OCI-LY3 (cell line): Measurements from ENCODE around the gene CPNE6.
"Not testable (repeated sequence)": the region's sequence is repeated elsewhere in the genome, so short reads cannot be mapped to it uniquely, and the experiment has no call there.

Experiments
- EZH2phosphoT487 ChIP-seq: fragments of 200-600 bp; shearing (Covaris generic); IDR thresholded peaks from 2 replicates; pipeline ENCODE4 v1.6.1; 2018; ENCODE audit warnings: antibody characterized with exemption, mixed run types, low read depth
- TF ChIP-seq, protein P1 (sequence below): fragments of 200-600, 300-600 bp; sonication (generic); IDR thresholded peaks from 2 replicates; pipeline ENCODE4 v1.5.1; 2014; ENCODE audit warnings: antibody characterized with exemption, low read length, low read depth

DNA sequence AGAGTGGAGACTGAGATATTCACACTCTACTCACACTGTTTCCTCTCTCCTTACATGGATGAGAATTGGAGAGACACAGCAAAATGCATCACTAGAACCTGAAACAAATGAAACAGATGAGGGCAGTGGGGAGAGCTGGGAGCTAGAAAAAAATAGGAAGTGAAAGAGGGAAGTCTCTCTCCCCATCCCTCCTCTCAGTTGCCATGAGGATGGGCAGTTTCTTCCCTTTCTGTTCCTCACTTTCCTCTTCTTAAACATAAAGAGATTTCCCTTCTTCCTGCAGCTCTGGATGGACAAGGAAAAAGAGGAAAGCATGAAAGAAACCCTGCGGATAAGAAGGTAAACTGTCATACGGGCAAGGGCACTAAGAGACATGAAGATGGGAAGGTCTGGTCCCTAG is 22.4 kb upstream of the CPNE6 start:
- TF ChIP-seq, protein P1, sequence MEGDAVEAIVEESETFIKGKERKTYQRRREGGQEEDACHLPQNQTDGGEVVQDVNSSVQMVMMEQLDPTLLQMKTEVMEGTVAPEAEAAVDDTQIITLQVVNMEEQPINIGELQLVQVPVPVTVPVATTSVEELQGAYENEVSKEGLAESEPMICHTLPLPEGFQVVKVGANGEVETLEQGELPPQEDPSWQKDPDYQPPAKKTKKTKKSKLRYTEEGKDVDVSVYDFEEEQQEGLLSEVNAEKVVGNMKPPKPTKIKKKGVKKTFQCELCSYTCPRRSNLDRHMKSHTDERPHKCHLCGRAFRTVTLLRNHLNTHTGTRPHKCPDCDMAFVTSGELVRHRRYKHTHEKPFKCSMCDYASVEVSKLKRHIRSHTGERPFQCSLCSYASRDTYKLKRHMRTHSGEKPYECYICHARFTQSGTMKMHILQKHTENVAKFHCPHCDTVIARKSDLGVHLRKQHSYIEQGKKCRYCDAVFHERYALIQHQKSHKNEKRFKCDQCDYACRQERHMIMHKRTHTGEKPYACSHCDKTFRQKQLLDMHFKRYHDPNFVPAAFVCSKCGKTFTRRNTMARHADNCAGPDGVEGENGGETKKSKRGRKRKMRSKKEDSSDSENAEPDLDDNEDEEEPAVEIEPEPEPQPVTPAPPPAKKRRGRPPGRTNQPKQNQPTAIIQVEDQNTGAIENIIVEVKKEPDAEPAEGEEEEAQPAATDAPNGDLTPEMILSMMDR: not testable (repeated sequence)
- TF ChIP-seq EZH2phosphoT487: not testable (repeated sequence)
